GM06990 (cell line): ENCODE measurements around the gene SNAP47.

ENCODE experiments used
- DNase-seq: peaks from one replicate; pipeline ENCODE4 v3.0.0-alpha.2; 2011; ENCODE audit not compliant: insufficient read length; ENCODE audit errors: extremely low read depth
- H3K27me3 ChIP-seq: replicated peaks from 2 replicates; pipeline ENCODE4 v1.6.0; 2011; ENCODE audit warnings: low read length; ENCODE audit not compliant: control insufficient read depth, insufficient read depth
- H3K36me3 ChIP-seq: 2 replicates; pipeline ENCODE4 v1.5.1; 2011; ENCODE audit warnings: low read length; ENCODE audit not compliant: control insufficient read depth, insufficient read depth
- H3K4me3 ChIP-seq: replicated peaks from 2 replicates; pipeline ENCODE4 v1.5.1; 2011; ENCODE audit warnings: low read depth, mild to moderate bottlenecking, control low read depth, low read length
- TF ChIP-seq, protein P1 (sequence below): IDR thresholded peaks from 2 replicates; pipeline ENCODE4 v1.5.1; 2011; ENCODE audit warnings: low read length, control low read depth, mild to moderate bottlenecking, inconsistent platforms; ENCODE audit not compliant: insufficient read depth, poor library complexity, severe bottlenecking

The SNAP47 gene

DNA sequence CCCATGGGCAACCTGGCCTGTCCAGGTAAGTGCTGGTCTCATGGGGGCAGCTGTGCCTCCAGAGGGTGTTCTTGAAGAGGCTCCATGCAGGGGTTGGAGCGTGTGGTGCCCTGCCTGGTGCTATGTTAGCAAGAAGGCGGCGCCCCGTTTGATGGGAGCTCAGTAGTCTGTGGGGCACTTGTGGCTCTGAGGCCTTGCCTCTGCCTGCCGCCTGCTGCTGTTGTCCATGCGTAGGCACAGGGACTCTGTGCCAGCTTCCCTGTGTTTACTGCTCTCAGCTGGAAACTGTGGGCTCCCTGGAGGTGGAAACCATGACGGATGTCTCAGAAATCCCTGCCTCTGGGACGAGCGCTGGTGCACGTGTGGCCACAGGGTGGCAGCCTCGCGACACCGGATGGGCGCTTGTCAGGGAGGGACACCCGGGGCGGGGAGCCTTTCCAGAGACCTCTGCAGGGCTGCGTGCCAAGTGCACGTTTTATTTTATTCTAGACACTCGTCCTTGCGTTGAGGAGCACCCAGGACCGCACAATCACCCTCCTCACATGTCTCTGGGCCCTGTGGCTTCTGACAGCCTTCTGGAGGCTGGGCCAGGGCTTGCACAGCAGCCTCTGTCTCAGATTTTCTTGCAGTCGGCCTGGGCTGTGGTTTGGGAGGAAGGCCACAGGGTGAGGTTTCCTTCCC, 27.1 kb downstream of the SNAP47 start:
- peaks cover 40% of the 10 kb centered on the region for H3K36me3 ChIP-seq
- no peaks in the 10 kb centered on the region for H3K27me3 ChIP-seq
- TF ChIP-seq, protein P1, sequence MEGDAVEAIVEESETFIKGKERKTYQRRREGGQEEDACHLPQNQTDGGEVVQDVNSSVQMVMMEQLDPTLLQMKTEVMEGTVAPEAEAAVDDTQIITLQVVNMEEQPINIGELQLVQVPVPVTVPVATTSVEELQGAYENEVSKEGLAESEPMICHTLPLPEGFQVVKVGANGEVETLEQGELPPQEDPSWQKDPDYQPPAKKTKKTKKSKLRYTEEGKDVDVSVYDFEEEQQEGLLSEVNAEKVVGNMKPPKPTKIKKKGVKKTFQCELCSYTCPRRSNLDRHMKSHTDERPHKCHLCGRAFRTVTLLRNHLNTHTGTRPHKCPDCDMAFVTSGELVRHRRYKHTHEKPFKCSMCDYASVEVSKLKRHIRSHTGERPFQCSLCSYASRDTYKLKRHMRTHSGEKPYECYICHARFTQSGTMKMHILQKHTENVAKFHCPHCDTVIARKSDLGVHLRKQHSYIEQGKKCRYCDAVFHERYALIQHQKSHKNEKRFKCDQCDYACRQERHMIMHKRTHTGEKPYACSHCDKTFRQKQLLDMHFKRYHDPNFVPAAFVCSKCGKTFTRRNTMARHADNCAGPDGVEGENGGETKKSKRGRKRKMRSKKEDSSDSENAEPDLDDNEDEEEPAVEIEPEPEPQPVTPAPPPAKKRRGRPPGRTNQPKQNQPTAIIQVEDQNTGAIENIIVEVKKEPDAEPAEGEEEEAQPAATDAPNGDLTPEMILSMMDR, result peak; percentile 96
- H3K4me3 ChIP-seq, result no peak overlapping the region
- peak; percentile 68 for DNase-seq

DNA sequence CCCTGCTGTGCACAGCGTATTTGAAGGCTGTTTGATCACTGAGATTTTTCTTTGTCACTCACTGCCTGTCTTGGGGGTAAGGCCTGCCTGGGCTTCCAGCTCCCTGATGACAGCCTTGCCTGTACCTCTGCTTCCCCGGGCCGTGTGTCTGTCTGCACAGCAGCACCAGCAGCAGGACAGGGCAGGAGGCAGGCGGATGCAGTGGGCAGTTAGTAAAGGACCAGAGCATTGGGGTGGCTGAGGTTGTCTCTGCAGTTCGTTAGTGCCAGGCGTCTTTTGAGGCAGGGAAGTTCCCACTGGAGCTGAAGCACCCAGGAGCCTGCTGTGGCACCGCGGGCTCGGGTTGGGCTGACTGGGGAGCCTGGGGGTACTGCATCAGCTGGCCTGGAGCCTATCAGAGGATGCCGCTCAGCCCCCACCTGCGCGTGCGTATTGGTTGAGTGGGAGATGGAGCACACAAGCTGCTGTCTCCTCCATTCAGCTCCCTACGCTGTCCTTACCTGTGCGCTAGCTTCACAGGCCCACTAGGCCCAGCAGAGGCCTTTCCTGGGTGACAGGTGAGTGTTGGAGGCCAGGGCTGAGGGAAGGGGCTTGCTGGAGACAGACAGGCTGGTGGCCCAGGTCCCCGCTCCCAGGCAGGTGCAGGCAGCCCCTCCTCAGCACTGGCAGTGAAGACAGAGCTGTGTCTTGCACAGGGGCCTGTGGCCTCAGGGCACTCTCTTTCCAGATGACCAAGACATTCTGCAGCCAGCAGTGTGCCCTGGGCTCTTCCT, 28.2 kb downstream of the SNAP47 start:
- TF ChIP-seq, protein P1, result no peak
- Histone ChIP-seq H3K4me3 (no peak overlapping the region), H3K27me3 (no peaks in the 10 kb centered on the region), H3K36me3 (peaks cover 46% of the 10 kb centered on the region)
- DNase-seq, result no peak

- Histone ChIP-seq H3K4me3 (no peak overlapping the region), H3K36me3 (peaks cover 46% of the 10 kb centered on the region), H3K27me3 (no peaks in the 10 kb centered on the region)
- TF ChIP-seq, protein P1, result no peak
- no peak for DNase-seq
Observed at GRCh38 chr1:227764019-227764391, 28.8 kb downstream of the SNAP47 start.

DNA sequence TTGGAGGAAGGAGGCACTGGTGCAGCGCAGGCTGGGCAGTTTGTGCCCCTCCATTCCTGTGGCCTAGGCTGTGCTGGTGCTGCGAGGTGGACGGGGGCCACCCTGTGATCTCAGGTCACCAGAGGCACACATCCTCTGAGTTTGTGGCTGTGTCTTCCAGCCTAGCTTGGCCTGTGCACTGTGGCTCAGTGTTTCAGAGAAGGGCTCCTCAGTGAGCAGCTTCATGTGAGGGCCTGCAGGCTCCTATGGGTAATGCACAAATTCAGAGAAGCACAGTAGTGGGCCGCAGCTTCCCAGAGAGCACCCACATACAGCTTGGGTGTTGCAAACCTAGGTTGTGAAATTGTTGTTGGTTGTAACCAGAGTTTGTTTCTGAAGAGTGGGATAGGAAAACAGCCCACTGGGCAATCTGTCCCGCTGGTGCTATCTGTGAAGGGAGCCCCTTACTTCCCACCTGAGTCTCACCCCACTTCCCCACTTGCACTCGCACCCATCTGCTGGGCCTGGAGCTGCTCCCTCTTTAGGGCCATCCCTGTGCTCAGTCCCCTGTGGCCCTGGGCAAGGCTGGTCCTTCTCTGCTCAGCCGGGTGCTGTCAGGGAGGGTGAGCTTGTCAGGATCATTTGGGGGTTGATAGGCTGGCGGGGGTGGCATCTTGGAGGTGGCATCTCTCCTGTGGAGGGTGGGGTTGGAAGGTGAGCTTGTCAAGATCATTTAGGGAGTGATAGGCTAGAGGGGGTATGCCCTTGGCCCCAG, 30.2 kb downstream of the SNAP47 start:
- H3K36me3 ChIP-seq, result peaks cover 40% of the 10 kb centered on the region
- H3K4me3 ChIP-seq, result no peak overlapping the region
- TF ChIP-seq, protein P1, result no peak
- no peak for DNase-seq
- no peaks in the 10 kb centered on the region for H3K27me3 ChIP-seq

- TF ChIP-seq, protein P1, result no peak
- H3K36me3 ChIP-seq, result peaks cover 39% of the 10 kb centered on the region
- no peak for DNase-seq
- H3K27me3 ChIP-seq, result no peaks in the 10 kb centered on the region
- no peak overlapping the region for H3K4me3 ChIP-seq
Observed at GRCh38 chr1:227766015-227766634, 30.9 kb downstream of the SNAP47 start.
